ACHN (cell line): ENCODE results near the gene OPN3.
A peak's percentile ranks its signal among the peaks of the same experiment; 100 is the strongest.

Experiments used
- DNase-seq: peaks from one replicate; pipeline ENCODE4 v3.0.0-alpha.2; 2015
- in situ Hi-C: cut with HindIII; loops from 2 replicates; pipeline ENCODE4 v1.10.0; 2017; ENCODE audit warnings: low sequenced_read_pairs, low pct_ligation_motif_present, low pct_unique_long_range_greater_than_20kb

The OPN3 gene

GRCh38 chr1:241631674-241632073 is 8.5 kb downstream of the OPN3 start:
- in situ Hi-C loops, result loop anchor here (25.0 kb wide), 1 partner anchor 231 kb away; no protein-coding TSS in a partner anchor
- no peak for DNase-seq

GRCh38 chr1:241630899-241631298 is 9.3 kb downstream of the OPN3 start:
- in situ Hi-C loops, result loop anchor here (25.0 kb wide), 1 partner anchor 231 kb away; no protein-coding TSS in a partner anchor
- no peak for DNase-seq

GRCh38 chr1:241630476-241630875 is 9.7 kb downstream of the OPN3 start:
- no peak for DNase-seq
- in situ Hi-C loops, result loop anchor here (25.0 kb wide), 1 partner anchor 232 kb away; no protein-coding TSS in a partner anchor

GRCh38 chr1:241630005-241630404 is 10.2 kb downstream of the OPN3 start:
- in situ Hi-C loops, result loop anchor here (25.0 kb wide), 1 partner anchor 232 kb away; no protein-coding TSS in a partner anchor

GRCh38 chr1:241627453-241628259 is 12.5 kb downstream of the OPN3 start:
- in situ Hi-C loops, result loop anchor here (25.0 kb wide), 1 partner anchor 235 kb away; no protein-coding TSS in a partner anchor
- peak; percentile 84 for DNase-seq

More at GRCh38 chr1:241630005-241630404, 10.2 kb downstream of the OPN3 start:
- DNase-seq, result no peak

GRCh38 chr1:241624935-241625334 is 15.2 kb downstream of the OPN3 start:
- DNase-seq, result no peak
- in situ Hi-C loops, result loop anchor here (25.0 kb wide), 1 partner anchor 237 kb away; no protein-coding TSS in a partner anchor

GRCh38 chr1:241622669-241623068 is 17.5 kb downstream of the OPN3 start:
- no peak for DNase-seq
- in situ Hi-C loops, result no loop called here

GRCh38 chr1:241617426-241617825 is 22.7 kb downstream of the OPN3 start:
- no peak for DNase-seq
- in situ Hi-C loops, result no loop called here

GRCh38 chr1:241615043-241615974 is 24.9 kb downstream of the OPN3 start:
- in situ Hi-C loops, result no loop called here
- DNase-seq, result peak; percentile 90

- no peak for DNase-seq
Measured at GRCh38 chr1:241614572-241614971, 25.6 kb downstream of the OPN3 start.

GRCh38 chr1:241614144-241614543 is 26.0 kb downstream of the OPN3 start:
- peak; percentile 15 for DNase-seq
- in situ Hi-C loops, result no loop called here

More at GRCh38 chr1:241614572-241614971, 25.6 kb downstream of the OPN3 start:
- in situ Hi-C loops, result no loop called here

- in situ Hi-C loops, result no loop called here
- peak; percentile 89 for DNase-seq
Measured at GRCh38 chr1:241612533-241613477, 27.4 kb downstream of the OPN3 start.

GRCh38 chr1:241611736-241612135 is 28.4 kb downstream of the OPN3 start:
- DNase-seq, result peak; percentile 15
- in situ Hi-C loops, result no loop called here

- DNase-seq, result peak; percentile 83
Measured at GRCh38 chr1:241611063-241611462, 29.1 kb downstream of the OPN3 start.

GRCh38 chr1:241610056-241610815 is 29.9 kb downstream of the OPN3 start:
- no peak for DNase-seq
- in situ Hi-C loops, result no loop called here

More at GRCh38 chr1:241611063-241611462, 29.1 kb downstream of the OPN3 start:
- in situ Hi-C loops, result no loop called here

- DNase-seq, result peak; percentile 33
- in situ Hi-C loops, result no loop called here
Measured at GRCh38 chr1:241608379-241609033, 31.7 kb downstream of the OPN3 start.

GRCh38 chr1:241607497-241607896 is 32.7 kb downstream of the OPN3 start:
- DNase-seq, result no peak

More at GRCh38 chr1:241607497-241607896, 32.7 kb downstream of the OPN3 start:
- in situ Hi-C loops, result no loop called here
